Natural killer cell treated with Interleukin-12 subunit alpha and Interleukin-12 subunit beta and Interleukin-15 and Interleukin-18, amount 100 ng/mL, for 72 hours (primary cell): Measurements from ENCODE around the gene CASP9. TPM values are rescaled to one million over a fixed set of nuclear protein-coding genes. Genes with fewer than 3 reads are reported as not detected.
A peak's percentile ranks its signal among the peaks of the same experiment; 100 is the strongest.

Source experiments
- ATAC-seq, 2 donors: fragments of 150-1000 bp; cut with Tn5 transposase in 1 of 2; sonication (Bioruptor Pico), chemical (Tn5 transposase) in 1 of 2; 2 replicates each; pipeline ENCODE4 v1.10.0; 2021
- DNase-seq: peaks from one replicate; pipeline ENCODE4 v3.0.0; 2022; ENCODE audit warnings: low spot score
- H3K27ac Mint-ChIP-seq, 2 donors: 1 replicate in 1 of 2; 2 replicates in 1 of 2; pipeline ENCODE4 v1.8.0; 2022; ENCODE audit warnings: mixed read lengths in 2 of 2, mild to moderate bottlenecking in 1 of 2, moderate library complexity in 1 of 2
- H3K27me3 Mint-ChIP-seq, 2 donors: 1 replicate in 1 of 2; 2 replicates in 1 of 2; pipeline ENCODE4 v1.8.0; 2022; ENCODE audit warnings: mixed read lengths in 2 of 2
- H3K36me3 Mint-ChIP-seq: one replicate; pipeline ENCODE4 v1.8.0; 2022; ENCODE audit warnings: mixed read lengths
- H3K4me1 Mint-ChIP-seq, 2 donors: 1 replicate in 1 of 2; 2 replicates in 1 of 2; pipeline ENCODE4 v1.8.0; 2022; ENCODE audit warnings: low read depth in 2 of 2, mixed read lengths in 2 of 2, mild to moderate bottlenecking in 1 of 2
- H3K4me3 Mint-ChIP-seq: one replicate; pipeline ENCODE4 v1.8.0; 2022; ENCODE audit warnings: mixed read lengths
- H3K9me3 Mint-ChIP-seq: 2 replicates; pipeline ENCODE4 v1.8.0; 2022; ENCODE audit warnings: mixed read lengths
- total RNA-seq, 2 donors: library from RNA; stranded (reverse); gene quantifications; one replicate each; pipeline ENCODE4 v1.2.3, GENCODE V29; 2022

The CASP9 gene
- total RNA-seq, 2 donors from 2014 or later = 15.1 to 18.0 TPM

DNA sequence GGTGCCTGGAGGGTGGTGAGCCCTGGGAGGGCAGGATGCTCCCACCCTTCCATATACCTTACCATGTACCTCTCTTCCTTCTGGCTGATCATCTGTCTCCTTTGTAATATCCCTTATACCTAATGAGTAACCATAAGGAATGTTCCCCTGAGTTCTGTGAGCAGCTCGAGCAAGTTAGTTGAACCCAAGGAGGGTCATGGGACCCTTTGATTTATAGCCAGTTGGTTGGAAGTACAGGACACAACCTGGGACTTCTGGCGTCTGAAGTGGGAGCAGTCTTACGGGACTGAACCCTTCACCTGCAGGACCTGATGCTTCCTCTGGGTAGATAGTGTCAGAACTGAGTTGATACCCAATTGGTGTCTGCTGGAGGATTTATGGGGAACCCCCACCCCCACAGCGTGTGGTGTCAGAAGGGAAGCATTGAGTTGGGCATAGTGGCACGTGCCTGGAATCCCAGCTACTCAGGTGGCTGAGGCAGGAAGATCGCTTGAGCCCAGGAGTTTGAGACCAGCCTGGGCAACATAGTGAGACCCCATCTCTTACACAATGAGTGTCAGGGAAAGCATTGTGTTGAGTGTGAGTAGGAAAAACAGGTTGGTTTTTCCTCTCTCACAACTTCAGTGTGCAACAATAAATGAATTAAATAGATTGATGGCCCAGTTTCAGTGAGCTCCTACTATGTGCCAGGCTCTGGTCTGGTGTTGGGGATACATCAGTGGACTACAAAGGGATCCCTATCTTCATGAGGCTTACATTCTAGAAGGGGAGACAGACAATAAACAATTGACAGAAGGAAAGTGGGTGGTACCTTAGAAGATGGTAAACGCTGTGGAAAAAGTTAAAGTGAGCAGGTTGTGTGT lies 18.6 kb upstream of the CASP9 start:
- Mint-ChIP-seq H3K27me3 (no peaks in the 10 kb centered on the region), H3K4me1 (peaks cover 0 to 3% of the 10 kb centered on the region in 2 donors), H3K4me3 (no peak overlapping the region), H3K9me3 (no peaks in the 10 kb centered on the region), H3K27ac (no peak overlapping the region), H3K36me3 (peaks cover 11% of the 10 kb centered on the region)
- ATAC-seq = no peak
- DNase-seq = no peak

DNA sequence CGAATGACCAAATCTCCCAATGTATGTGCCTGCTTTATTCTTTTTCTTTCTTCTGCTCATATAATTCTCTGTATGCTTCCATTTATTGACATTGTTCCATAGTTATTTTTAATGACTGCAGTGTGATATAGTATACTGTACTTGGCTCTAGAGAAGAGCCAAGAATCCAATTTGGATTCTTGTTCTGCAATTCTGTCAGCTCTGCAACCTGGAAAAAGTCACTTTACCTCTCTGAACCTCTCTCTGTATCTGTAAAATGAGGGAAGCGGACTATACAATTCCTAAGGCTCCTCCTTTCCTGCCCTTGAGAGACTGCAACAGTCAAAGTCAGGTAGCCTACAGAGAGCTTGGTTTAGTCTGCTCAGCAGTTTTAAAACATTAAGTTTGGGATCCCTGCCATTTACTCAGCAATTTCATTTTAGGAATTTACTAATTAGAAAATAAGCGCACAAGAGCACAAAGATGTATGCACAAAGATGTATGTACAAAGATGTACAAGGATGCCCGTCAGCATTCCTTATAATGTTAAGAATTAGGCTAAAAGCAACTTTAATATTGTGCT lies 17.3 kb upstream of the CASP9 start:
- H3K4me1 Mint-ChIP-seq = peaks cover 0 to 3% of the 10 kb centered on the region in 2 donors
- DNase-seq = no peak
- H3K36me3 Mint-ChIP-seq = peaks cover 12% of the 10 kb centered on the region
- H3K27ac Mint-ChIP-seq = no peak overlapping the region
- H3K27me3 Mint-ChIP-seq = no peaks in the 10 kb centered on the region
- no peak for ATAC-seq
- no peak overlapping the region for H3K4me3 Mint-ChIP-seq
- no peaks in the 10 kb centered on the region for H3K9me3 Mint-ChIP-seq

DNA sequence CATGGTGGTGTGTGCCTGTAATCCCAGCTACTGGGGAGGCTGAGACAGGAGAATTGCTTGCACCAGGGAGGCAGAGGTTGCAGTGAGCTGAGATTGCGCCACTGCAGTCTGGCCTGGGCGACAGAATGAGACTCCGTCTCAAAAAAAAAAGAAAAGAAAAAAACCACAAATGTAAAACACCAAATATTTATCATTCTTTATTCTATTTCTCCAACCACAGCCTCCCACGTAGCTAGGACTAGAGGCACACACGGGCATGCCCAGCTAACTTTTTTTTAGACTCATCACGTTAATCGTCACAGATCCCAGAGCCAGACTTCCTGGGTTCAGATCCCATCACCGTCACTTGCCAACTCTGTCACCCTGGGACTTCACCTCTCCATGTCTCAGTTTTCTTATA lies 16.2 kb upstream of the CASP9 start:
- peaks cover 0 to 3% of the 10 kb centered on the region in 2 donors for H3K4me1 Mint-ChIP-seq

GRCh38 chr1:15538771-15539170 lies 14.8 kb upstream of the CASP9 start:
- no peaks in the 10 kb centered on the region for H3K27me3 Mint-ChIP-seq
- H3K4me1 Mint-ChIP-seq = peaks cover 0 to 3% of the 10 kb centered on the region in 2 donors
- H3K9me3 Mint-ChIP-seq = no peaks in the 10 kb centered on the region
- no peak for DNase-seq
- no peak overlapping the region for H3K4me3 Mint-ChIP-seq
- H3K36me3 Mint-ChIP-seq = peaks cover 14% of the 10 kb centered on the region
- ATAC-seq = no peak
- H3K27ac Mint-ChIP-seq = no peak overlapping the region

More for the DNA sequence above, 16.2 kb upstream of the CASP9 start:
- DNase-seq = no peak
- Mint-ChIP-seq H3K27ac (no peak overlapping the region), H3K27me3 (no peaks in the 10 kb centered on the region), H3K4me3 (no peak overlapping the region), H3K9me3 (no peaks in the 10 kb centered on the region), H3K36me3 (peaks cover 14% of the 10 kb centered on the region)
- no peak for ATAC-seq

DNA sequence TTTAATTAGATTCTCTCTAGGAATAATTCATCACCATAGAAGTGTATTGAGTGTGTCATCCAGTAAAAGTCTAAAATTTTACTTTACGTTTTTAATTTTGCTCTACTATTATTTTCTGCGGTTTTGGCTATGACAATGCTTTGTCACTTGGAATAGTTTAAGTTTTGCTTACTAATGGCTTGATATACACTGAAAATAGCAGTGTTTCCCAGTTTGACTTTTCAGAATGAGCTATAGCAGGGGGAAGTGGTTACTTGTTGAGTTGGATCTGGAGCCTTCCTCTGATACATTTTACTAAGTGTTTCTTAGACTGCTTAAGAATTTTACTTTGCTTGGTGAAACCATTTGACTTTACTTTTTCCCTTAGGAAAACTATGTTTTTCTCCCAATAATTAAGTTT lies 7.7 kb upstream of the CASP9 start:
- Mint-ChIP-seq H3K4me3 (peak overlapping the region; percentile 30), H3K36me3 (peaks cover 4% of the 10 kb centered on the region), H3K27me3 (no peaks in the 10 kb centered on the region), H3K9me3 (no peaks in the 10 kb centered on the region), H3K27ac (peak overlapping the region in 1 of 2 donors; percentile 10), H3K4me1 (peaks cover 18 to 32% of the 10 kb centered on the region in 2 donors)
- ATAC-seq (peak in 1 of 2 donors; percentile 65), DNase-seq (no peak)

- Mint-ChIP-seq H3K36me3 (no peaks in the 10 kb centered on the region), H3K4me3 (no peak overlapping the region), H3K27me3 (no peaks in the 10 kb centered on the region), H3K4me1 (peaks cover 24 to 38% of the 10 kb centered on the region in 2 donors), H3K27ac (no peak overlapping the region), H3K9me3 (no peaks in the 10 kb centered on the region)
- no peak for ATAC-seq
- no peak for DNase-seq
These were observed 7.0 kb upstream of the CASP9 start for GRCh38 chr1:15531003-15531402.

DNA sequence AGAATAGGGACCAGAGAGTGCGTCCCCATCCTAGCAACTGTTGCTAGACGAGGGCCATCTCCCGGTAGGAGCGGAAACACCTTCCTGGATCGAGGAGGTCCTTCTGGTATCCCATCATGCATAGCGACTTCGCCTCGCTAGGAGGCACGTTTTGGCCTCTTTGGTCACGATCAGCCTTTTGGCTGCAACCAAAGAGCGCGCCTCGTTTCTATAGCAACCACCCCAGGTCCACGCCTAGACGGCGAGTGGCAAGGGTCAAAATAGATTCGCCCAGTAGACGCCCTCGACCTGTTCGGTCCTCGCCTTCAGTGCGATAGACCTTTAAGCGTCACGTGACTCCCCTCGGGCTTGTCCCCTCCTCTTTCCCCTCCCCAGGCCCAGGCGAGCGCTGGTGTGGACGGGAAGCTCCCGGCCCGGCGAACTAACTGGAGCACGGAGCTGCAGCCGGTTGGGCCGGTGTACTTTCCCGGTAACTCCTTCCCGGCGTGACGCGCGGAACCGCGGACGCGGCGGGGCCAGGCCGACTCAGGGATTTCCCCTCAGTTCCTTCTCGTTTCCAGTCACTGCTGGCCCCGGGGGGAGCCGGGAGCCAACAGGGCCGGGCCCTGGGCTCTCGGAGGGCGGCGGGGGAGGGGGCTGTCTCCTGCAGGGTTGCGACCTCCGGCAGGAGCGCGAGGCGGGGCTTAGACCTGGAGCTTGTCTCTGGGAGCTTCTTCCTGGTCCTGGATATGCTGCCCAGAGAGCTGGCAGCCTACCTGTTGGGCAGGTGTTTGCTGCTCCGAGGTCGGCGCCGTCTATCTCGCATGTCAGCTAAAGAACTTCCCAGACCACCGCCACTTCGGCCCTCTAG lies 2.7 kb upstream of the CASP9 start, which contains the start of gene DNAJC16:
Gene DNAJC16, plus strand, starts transcription at position 359 of the 850 bp plus-strand sequence. CDS start 2,258 bp downstream, outside the sequence.
- Mint-ChIP-seq H3K4me3 (peak within 1 kb of the TSS; percentile 97), H3K27ac (peak within 1 kb of the TSS; percentile 85 to 88), H3K27me3 (no peaks in the 10 kb centered on the region), H3K36me3 (no peaks in the 10 kb centered on the region), H3K9me3 (no peaks in the 10 kb centered on the region), H3K4me1 (peaks cover 36 to 53% of the 10 kb centered on the region in 2 donors)
- DNase-seq (peak; percentile 99), ATAC-seq (peak; percentile 68 to 73)

DNA sequence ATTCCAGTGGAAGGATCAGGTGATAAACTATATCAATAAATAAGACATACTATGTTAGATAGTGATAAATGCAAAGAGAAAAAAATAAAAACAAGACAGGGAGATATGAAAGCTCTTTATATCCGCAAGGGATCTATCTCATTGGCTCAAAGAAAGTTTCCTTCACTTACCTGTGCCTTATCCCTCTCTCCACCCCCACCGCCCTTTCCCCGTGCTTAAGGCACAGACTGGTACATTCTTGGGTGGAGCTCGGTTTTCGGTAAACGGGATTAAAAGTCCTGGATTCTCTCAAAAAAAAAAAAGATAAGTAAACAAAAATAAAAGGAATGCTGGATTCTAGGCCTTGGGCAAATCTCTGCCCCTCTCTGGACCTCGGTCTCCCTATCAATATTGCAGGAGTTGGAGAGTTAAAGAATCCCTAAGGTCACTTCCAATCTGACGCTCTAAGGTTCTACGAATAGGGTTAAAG lies 2.0 kb upstream of the CASP9 start:
- peaks cover 34 to 48% of the 10 kb centered on the region in 2 donors for H3K4me1 Mint-ChIP-seq
- DNase-seq = no peak

DNA sequence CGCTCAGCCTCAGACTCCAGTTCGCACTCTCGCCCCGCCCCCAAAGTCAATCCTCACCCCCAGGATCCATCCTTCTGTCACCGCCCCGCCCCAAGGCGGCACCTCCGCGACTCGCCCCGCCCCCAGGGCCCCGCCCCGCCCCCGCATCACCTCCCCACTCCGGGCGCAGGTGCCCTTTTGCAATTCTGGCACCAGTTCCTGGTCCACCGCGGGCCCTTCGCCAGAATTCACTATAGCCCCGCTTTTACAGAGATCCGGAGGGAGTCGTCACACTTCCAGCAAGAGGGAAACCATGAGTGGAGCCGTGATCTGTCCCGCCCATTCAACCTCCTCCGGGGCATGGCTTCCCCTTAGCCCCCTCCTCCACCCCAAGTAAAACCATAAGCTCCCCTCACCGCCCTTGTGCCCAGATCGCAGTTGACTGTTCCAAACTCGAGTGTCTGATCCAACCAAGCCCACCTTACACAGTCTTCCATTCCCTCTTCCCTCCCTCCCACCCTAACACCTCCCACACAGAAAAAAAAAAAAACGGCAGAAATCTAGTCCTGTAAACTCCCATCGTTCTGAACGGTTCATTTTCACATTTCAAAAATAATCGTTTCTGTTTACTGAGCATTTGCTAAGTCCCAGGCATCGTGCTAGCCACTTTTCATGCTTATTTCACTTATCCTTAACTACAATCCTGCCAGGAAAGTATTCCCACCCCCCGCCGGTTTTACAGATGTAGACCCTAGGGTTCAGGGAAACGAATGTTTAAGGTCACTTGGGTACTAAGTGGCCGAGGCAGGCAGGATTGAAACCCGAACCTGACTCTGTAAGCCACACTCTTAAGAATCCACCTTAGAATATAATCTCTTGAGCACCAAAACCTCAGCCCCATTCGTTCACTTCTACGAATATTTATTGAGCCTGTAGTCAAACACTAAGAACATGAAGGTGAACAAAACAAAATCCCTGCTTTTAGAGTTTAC lies 1.3 kb upstream of the CASP9 start:
- Mint-ChIP-seq H3K9me3 (no peaks in the 10 kb centered on the region), H3K27ac (peak overlapping the region; percentile 85 to 88), H3K36me3 (no peaks in the 10 kb centered on the region), H3K4me3 (peak overlapping the region; percentile 97), H3K4me1 (peaks cover 34 to 48% of the 10 kb centered on the region in 2 donors), H3K27me3 (no peaks in the 10 kb centered on the region)
- DNase-seq (peak; percentile 99), ATAC-seq (peak in 1 of 2 donors; percentile 0)

More for the DNA sequence above, 2.0 kb upstream of the CASP9 start:
- no peak for ATAC-seq
- no peaks in the 10 kb centered on the region for H3K27me3 Mint-ChIP-seq
- no peaks in the 10 kb centered on the region for H3K9me3 Mint-ChIP-seq
- no peaks in the 10 kb centered on the region for H3K36me3 Mint-ChIP-seq
- H3K27ac Mint-ChIP-seq = peak overlapping the region; percentile 85 to 88
- H3K4me3 Mint-ChIP-seq = peak overlapping the region; percentile 97

DNA sequence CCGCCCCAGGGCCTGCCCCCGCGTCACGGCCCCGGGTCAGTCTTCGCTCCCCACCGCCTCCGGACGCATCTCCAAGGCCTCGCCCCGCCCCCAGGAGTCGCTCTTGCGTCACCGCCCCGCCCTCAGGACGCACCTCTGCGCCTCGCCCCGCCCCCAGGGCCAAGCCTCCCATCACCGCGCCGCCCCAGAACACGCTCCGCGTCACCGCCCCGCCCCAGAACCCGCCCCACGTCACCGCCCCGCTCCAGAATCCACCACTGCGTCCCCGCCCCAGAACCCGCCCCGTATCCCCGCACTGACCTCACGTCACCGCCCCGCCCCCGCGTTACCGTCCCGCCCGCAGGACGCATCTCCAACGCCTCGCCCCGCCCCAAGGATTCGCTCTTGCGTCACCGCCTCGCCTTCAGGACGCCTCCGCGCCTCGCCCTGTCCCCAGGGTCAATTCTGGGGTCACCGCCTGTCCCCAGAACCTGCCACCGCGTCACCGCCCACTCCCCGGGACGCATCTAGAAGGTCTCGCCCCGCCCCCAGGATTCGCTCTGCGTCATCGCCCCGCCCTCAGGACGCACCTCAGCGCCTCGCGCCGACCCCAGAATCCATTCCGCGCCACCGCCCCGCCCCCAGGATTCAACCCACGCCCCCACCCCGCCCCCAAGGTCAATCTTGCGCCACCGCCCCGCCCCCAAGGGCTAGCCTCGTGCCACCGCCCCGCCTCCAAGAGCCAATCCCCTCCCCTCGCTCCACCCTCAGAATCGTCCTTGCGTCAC lies 451 bp upstream of the CASP9 start:
- Mint-ChIP-seq H3K27me3 (no peaks in the 10 kb centered on the region), H3K36me3 (no peaks in the 10 kb centered on the region), H3K9me3 (no peaks in the 10 kb centered on the region), H3K27ac (peak overlapping the region; percentile 85 to 88), H3K4me3 (peak overlapping the region; percentile 97), H3K4me1 (peaks cover 34 to 48% of the 10 kb centered on the region in 2 donors)
- ATAC-seq (peak; percentile 78 to 84), DNase-seq (peak; percentile 100)

DNA sequence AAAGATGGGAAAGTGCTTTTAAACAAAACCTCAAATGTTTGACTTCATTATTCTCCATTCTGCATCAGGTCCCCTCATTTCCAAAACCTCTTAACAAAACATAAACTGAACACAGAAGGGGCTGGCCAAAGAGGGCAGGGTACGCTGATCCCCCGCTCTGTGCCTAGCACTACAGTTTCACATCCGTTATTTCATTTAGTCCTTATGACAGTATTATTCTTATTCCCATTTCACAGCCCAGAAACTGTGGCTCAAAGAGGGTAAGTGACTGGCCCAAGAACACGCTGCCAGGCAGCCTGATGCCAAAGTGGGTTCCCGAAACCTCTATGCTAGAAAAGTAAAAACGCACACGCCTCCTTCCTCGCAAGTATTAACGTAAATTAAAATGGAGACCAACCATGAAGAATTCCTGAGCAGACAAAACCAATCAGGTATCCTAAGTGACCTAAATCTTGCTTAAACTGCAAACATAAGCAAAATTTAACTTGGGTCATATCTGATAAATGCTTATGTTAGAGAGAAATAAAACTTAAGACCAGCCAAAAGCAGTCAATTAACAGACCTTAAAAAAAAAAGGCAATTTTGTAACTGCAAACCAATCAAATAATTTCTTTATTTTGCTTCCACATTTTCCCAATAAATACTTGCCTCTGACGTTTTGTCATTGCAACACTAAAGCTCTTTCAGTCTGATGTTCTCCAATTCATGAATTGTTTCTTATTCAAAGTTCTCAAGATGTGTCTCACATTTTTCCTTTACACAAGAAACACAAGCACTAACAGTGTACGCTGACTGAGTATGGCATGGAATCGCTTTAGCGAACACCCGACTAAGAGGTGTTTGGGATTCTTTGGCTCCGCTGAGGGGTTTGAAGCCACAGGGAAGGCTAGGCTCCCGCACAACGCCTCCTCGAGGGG lies 653 bp downstream of the CASP9 start:
- H3K36me3 Mint-ChIP-seq = no peaks in the 10 kb centered on the region
- H3K27ac Mint-ChIP-seq = peak overlapping the region; percentile 85 to 88
- no peaks in the 10 kb centered on the region for H3K27me3 Mint-ChIP-seq
- H3K4me3 Mint-ChIP-seq = peak overlapping the region; percentile 97
- H3K9me3 Mint-ChIP-seq = no peaks in the 10 kb centered on the region
- peaks cover 34 to 43% of the 10 kb centered on the region in 2 donors for H3K4me1 Mint-ChIP-seq
- no peak for ATAC-seq
- DNase-seq = no peak
